SK-N-SH (cell line): ENCODE results near the gene CHCHD3.

ENCODE experiments used
- CHD2 ChIP-seq: fragments of 150-350 bp; IDR thresholded peaks from 2 replicates; pipeline ENCODE4 v1.6.1; 2018; ENCODE audit warnings: low read length; ENCODE audit not compliant: partially characterized antibody
- CTCF ChIP-seq: fragments of 200-600 bp; sonication (generic); IDR thresholded peaks from 2 replicates; pipeline ENCODE4 v1.6.1; 2017; ENCODE audit warnings: antibody characterized with exemption, mild to moderate bottlenecking, moderate library complexity
- EZH2phosphoT487 ChIP-seq: fragments of 200-600 bp; sonication (generic); IDR thresholded peaks from 2 replicates; pipeline ENCODE4 v1.6.1; 2017; ENCODE audit warnings: low read depth, mixed run types, mild to moderate bottlenecking, antibody characterized with exemption, moderate library complexity, borderline replicate concordance
- MAX ChIP-seq: IDR thresholded peaks from 2 replicates; pipeline ENCODE4 v1.4.0; 2012; ENCODE audit warnings: low read depth
- POLR2AphosphoS5 ChIP-seq: IDR thresholded peaks from 2 replicates; pipeline ENCODE4 v1.6.1; 2012; ENCODE audit warnings: low read depth, low read length

- TF ChIP-seq CTCF: no peak
- no peak for TF ChIP-seq EZH2phosphoT487
- TF ChIP-seq CHD2: no peak
- TF ChIP-seq MAX: no peak
- TF ChIP-seq POLR2AphosphoS5: no peak
These were observed 284.7 kb downstream of the CHCHD3 start for GRCh38 chr7:132797152-132797551.
